ENCODE data around the gene ZNF532. TPM values are rescaled to one million over a fixed set of nuclear protein-coding genes. Genes with fewer than 3 reads are reported as not detected.

ZNF532 gene
- polyA plus RNA-seq, 3 donors = 0.76 to 18.5 (median 1.7) TPM

- no peak for DNase-seq
- TF ChIP-seq CTCF (IDR thresholded peaks at IDR 0.05) = no peak
- Mint-ChIP-seq H3K27me3 (ENCODE audit: low read depth in 3 of 3) (peaks cover 1 to 3% (median 2%) of the 10 kb centered on the region in 3 donors), H3K27ac (peak overlapping the region in 2 of 7 donors; percentile 11 to 65), H3K4me1 (peaks cover 13% of the 10 kb centered on the region), H3K4me3 (no peak overlapping the region), H3K9me3 (peaks cover 0 to 3% (median 0%) of the 10 kb centered on the region in 7 donors), H3K36me3 (peaks cover 2 to 26% of the 10 kb centered on the region in 2 donors)
- no peak overlapping the region for H3K4me3 ChIP-seq (replicated peaks in 1 of 3; ENCODE audit: low read depth in 2 of 3, low read length in 3 of 3)
- 100% methylated on average over 5 of the region's 7 CpGs for WGBS (ENCODE audit: insufficient coverage)
- peaks cover 3 to 4% of the 10 kb centered on the region in 2 donors for H3K4me1 ChIP-seq (ENCODE audit: control insufficient read depth in 1 of 2, insufficient read depth in 2 of 2, low read length in 2 of 2)
- no peak overlapping the region for H2AFZ ChIP-seq (ENCODE audit: insufficient read depth, low read depth, low read length, poor library complexity, severe bottlenecking)
- no peaks in the 10 kb centered on the region for H4K20me1 ChIP-seq (ENCODE audit: insufficient read depth, low read length)
- H3K27ac ChIP-seq (ENCODE audit: low read depth in 1 of 2, low read length in 2 of 2) = no peak overlapping the region
- intact Hi-C loops (cut with micrococcal nuclease) = no loop called here
- no peaks in the 10 kb centered on the region for H3K27me3 ChIP-seq (ENCODE audit: control insufficient read depth in 2 of 2, insufficient read depth in 2 of 2, low read length in 2 of 2)
- H3K4me2 ChIP-seq (replicated peaks; ENCODE audit: extremely low read depth, low read length, poor library complexity, severe bottlenecking) = no peak overlapping the region
- H3K36me3 ChIP-seq (replicated peaks in 1 of 2; ENCODE audit: control insufficient read depth in 1 of 2, insufficient read depth in 2 of 2, low read length in 2 of 2) = no peaks in the 10 kb centered on the region
- H3K79me2 ChIP-seq (ENCODE audit: insufficient read depth, low read length) = no peaks in the 10 kb centered on the region
- no peaks in the 10 kb centered on the region for H3K9me3 ChIP-seq (replicated peaks in 1 of 2; ENCODE audit: control insufficient read depth in 1 of 2, insufficient read depth in 1 of 2, low read length in 2 of 2)
- H3K9ac ChIP-seq (ENCODE audit: insufficient read depth, low read length, poor library complexity, severe bottlenecking) = no peak overlapping the region
Observed at GRCh38 chr18:58901783-58902182, 37.1 kb downstream of the ZNF532 start.

DNA sequence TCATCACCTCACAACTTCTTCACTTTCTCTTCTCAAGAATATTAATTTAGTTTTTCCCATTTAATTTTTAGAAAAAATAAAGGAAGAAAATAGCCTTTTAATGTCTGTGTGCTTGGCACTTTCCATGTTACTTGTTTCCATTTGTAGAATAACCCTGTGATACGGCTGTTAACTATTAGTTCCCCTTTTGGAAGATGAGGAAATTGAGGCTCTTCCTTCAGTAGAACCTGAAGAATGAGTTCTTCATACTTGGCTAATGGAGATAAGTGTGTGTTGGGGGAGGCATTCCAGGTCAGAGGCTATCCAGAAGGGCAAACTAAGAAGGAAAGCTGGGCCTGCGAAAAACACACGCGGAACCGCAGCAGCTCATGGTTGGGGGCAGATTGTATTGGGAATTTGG, 38.3 kb downstream of the ZNF532 start:
- Mint-ChIP-seq H3K27me3 (ENCODE audit: low read depth in 3 of 3) (peaks cover 3 to 5% (median 3%) of the 10 kb centered on the region in 3 donors), H3K4me1 (peaks cover 13% of the 10 kb centered on the region), H3K36me3 (peaks cover 2 to 26% of the 10 kb centered on the region in 2 donors), H3K9me3 (peaks cover 0 to 3% (median 0%) of the 10 kb centered on the region in 7 donors), H3K27ac (no peak overlapping the region), H3K4me3 (no peak overlapping the region)
- no peak for TF ChIP-seq CTCF (IDR thresholded peaks at IDR 0.05)
- Histone ChIP-seq H3K9ac (ENCODE audit: insufficient read depth, low read length, poor library complexity, severe bottlenecking) (no peak overlapping the region), H3K4me3 (replicated peaks in 1 of 3; ENCODE audit: low read depth in 2 of 3, low read length in 3 of 3) (no peak overlapping the region), H2AFZ (ENCODE audit: insufficient read depth, low read depth, low read length, poor library complexity, severe bottlenecking) (no peak overlapping the region), H3K27ac (ENCODE audit: low read depth in 1 of 2, low read length in 2 of 2) (no peak overlapping the region), H3K4me1 (ENCODE audit: control insufficient read depth in 1 of 2, insufficient read depth in 2 of 2, low read length in 2 of 2) (peaks cover 3 to 4% of the 10 kb centered on the region in 2 donors), H3K27me3 (ENCODE audit: control insufficient read depth in 2 of 2, insufficient read depth in 2 of 2, low read length in 2 of 2) (no peaks in the 10 kb centered on the region), H3K79me2 (ENCODE audit: insufficient read depth, low read length) (no peaks in the 10 kb centered on the region), H3K9me3 (replicated peaks in 1 of 2; ENCODE audit: control insufficient read depth in 1 of 2, insufficient read depth in 1 of 2, low read length in 2 of 2) (no peaks in the 10 kb centered on the region), H4K20me1 (ENCODE audit: insufficient read depth, low read length) (no peaks in the 10 kb centered on the region), H3K36me3 (replicated peaks in 1 of 2; ENCODE audit: control insufficient read depth in 1 of 2, insufficient read depth in 2 of 2, low read length in 2 of 2) (no peaks in the 10 kb centered on the region), H3K4me2 (replicated peaks; ENCODE audit: extremely low read depth, low read length, poor library complexity, severe bottlenecking) (no peak overlapping the region)
- intact Hi-C loops (cut with micrococcal nuclease) = no loop called here
- 76% methylated on average over 5 of the region's 5 CpGs for WGBS (ENCODE audit: insufficient coverage)
- DNase-seq = peak in 2 of 3 donors; percentile 15 to 34

All from CD14-positive monocyte (primary cell).